A673 (cell line): ENCODE results near the gene HGF. TPM values are rescaled to one million over a fixed set of nuclear protein-coding genes. Genes with fewer than 3 reads are reported as not detected.

Source experiments
- BruUV-seq: library from RNA; stranded (reverse); fragments of 400-500 nt; replicated peaks from 2 replicates; lab custom pipeline; 2021; lab: Mats Ljungman, UMichigan
- CTCF ChIA-PET: fragments of 300-600 bp; sonication (Branson Sonifier 250); formaldehyde crosslinking; loops from one replicate; lab custom pipeline; 2022; ENCODE audit warnings: antibody characterized with exemption; lab: Charles Lee
- POLR2A ChIA-PET: fragments of 300-600 bp; sonication (Branson Sonifier 250); formaldehyde crosslinking; loops from one replicate; lab custom pipeline; 2022; ENCODE audit warnings: antibody characterized with exemption; ENCODE audit not compliant: low non-redundant PET; lab: Charles Lee
- DNase-seq: peaks from one replicate; pipeline ENCODE4 v3.0.0-alpha.2; 2015; ENCODE audit warnings: low spot score
- H3K27ac ChIP-seq: fragments of 200-600 bp; sonication (generic); 2 replicates; pipeline ENCODE4 v1.5.1; 2016; ENCODE audit warnings: mixed run types, low read depth, mild to moderate bottlenecking, mixed read lengths, antibody characterized with exemption, low read length; ENCODE audit not compliant: poor library complexity, severe bottlenecking
- H3K27me3 ChIP-seq: fragments of 200-600 bp; sonication (generic); replicated peaks from 2 replicates; pipeline ENCODE4 v1.6.1; 2017; ENCODE audit warnings: mixed run types, low read depth, mild to moderate bottlenecking, mixed read lengths, antibody characterized with exemption, low read length; ENCODE audit not compliant: insufficient read depth, poor library complexity
- H3K36me3 ChIP-seq: fragments of 200-600 bp; sonication (generic); 2 replicates; pipeline ENCODE4 v1.6.1; 2016; ENCODE audit warnings: mixed run types, mild to moderate bottlenecking, mixed read lengths, antibody characterized with exemption, low read length; ENCODE audit not compliant: insufficient read depth, poor library complexity, severe bottlenecking
- H3K4me1 ChIP-seq: fragments of 200-600 bp; sonication (generic); 2 replicates; pipeline ENCODE4 v1.6.1; 2017; ENCODE audit warnings: mixed run types, mild to moderate bottlenecking, mixed read lengths, antibody characterized with exemption, low read length; ENCODE audit not compliant: insufficient read depth, poor library complexity, severe bottlenecking
- H3K4me3 ChIP-seq: fragments of 200-600 bp; sonication (generic); 2 replicates; pipeline ENCODE4 v1.5.1; 2016; ENCODE audit warnings: low read depth, mixed run types, mild to moderate bottlenecking, mixed read lengths, low read length; ENCODE audit not compliant: poor library complexity, severe bottlenecking
- H3K9me3 ChIP-seq: fragments of 200-600 bp; sonication (generic); 2 replicates; pipeline ENCODE4 v1.6.1; 2016; ENCODE audit warnings: mixed run types, low read depth, mild to moderate bottlenecking, mixed read lengths, antibody characterized with exemption, low read length; ENCODE audit not compliant: poor library complexity, severe bottlenecking
- CTCF ChIP-seq: fragments of 300-800, 200-600 bp; sonication (generic); conservative IDR thresholded peaks from 2 replicates; pipeline ENCODE4 v1.5.1; 2017; ENCODE audit warnings: low read depth, mild to moderate bottlenecking, antibody characterized with exemption, low read length, moderate library complexity, mixed read lengths
- EZH2 ChIP-seq: fragments of 200-600 bp; sonication (generic); IDR thresholded peaks from 2 replicates; pipeline ENCODE4 v1.6.1; 2017; ENCODE audit warnings: borderline replicate concordance, low read depth, mild to moderate bottlenecking, mixed read lengths, antibody characterized with exemption, low read length; ENCODE audit not compliant: poor library complexity, severe bottlenecking
- intact Hi-C: fragments of 100-400 bp; cut with micrococcal nuclease; formaldehyde crosslinking; loops from one replicate; pipeline ENCODE4 v1.10.0; 2022; ENCODE audit not compliant: unreplicated experiment
- total RNA-seq: library from RNA; stranded (reverse); gene quantifications from 2 replicates; pipeline ENCODE4 v1.2.3, GENCODE V29; 2021

HGF gene
- total RNA-seq, 1 experiment from 2014 or later, result not detected

GRCh38 chr7:81691199-81691821, 78.5 kb downstream of the HGF start:
- CTCF ChIA-PET, result no interaction called here
- Histone ChIP-seq H3K36me3 (no peaks in the 10 kb centered on the region), H3K27me3 (no peaks in the 10 kb centered on the region), H3K9me3 (no peaks in the 10 kb centered on the region), H3K4me1 (peaks cover 7% of the 10 kb centered on the region), H3K27ac (no peak overlapping the region), H3K4me3 (no peak overlapping the region)
- TF ChIP-seq EZH2 (no peak), CTCF (no peak)
- POLR2A ChIA-PET, result no interaction called here
- no TSS peak for BruUV-seq
- no peak for DNase-seq
- intact Hi-C loops, result no loop called here

- BruUV-seq, result no TSS peak
- ChIA-PET POLR2A (no interaction called here), CTCF (no interaction called here)
- no peak for DNase-seq
- H3K36me3 ChIP-seq, result no peaks in the 10 kb centered on the region
- H3K27ac ChIP-seq, result no peak overlapping the region
- H3K9me3 ChIP-seq, result no peaks in the 10 kb centered on the region
- intact Hi-C loops, result no loop called here
- peaks cover 7% of the 10 kb centered on the region for H3K4me1 ChIP-seq
- TF ChIP-seq EZH2, result no peak
- no peak for TF ChIP-seq CTCF
- no peak overlapping the region for H3K4me3 ChIP-seq
- H3K27me3 ChIP-seq, result no peaks in the 10 kb centered on the region
Observed at GRCh38 chr7:81690688-81691087, 79.2 kb downstream of the HGF start.

- Histone ChIP-seq H3K36me3 (no peaks in the 10 kb centered on the region), H3K4me1 (peaks cover 11% of the 10 kb centered on the region), H3K27me3 (no peaks in the 10 kb centered on the region), H3K27ac (no peak overlapping the region), H3K4me3 (no peak overlapping the region), H3K9me3 (no peaks in the 10 kb centered on the region)
- no TSS peak for BruUV-seq
- ChIA-PET CTCF (no interaction called here), POLR2A (no interaction called here)
- TF ChIP-seq CTCF (no peak), EZH2 (no peak)
- no peak for DNase-seq
- intact Hi-C loops, result no loop called here
Observed at GRCh38 chr7:81690251-81690650, 79.6 kb downstream of the HGF start.
